SJSA1 (cell line): ENCODE data around the gene MAT2B. TPM values are rescaled to one million over a fixed set of nuclear protein-coding genes. Genes with fewer than 3 reads are reported as not detected.

Source experiments
- total RNA-seq: library from RNA; depleted of rRNA; stranded (reverse); fragments of >200 nt; shearing (Covaris generic); gene quantifications from 2 replicates; pipeline ENCODE4 v1.2.3, GENCODE V29; 2014; rRNA removed

Gene MAT2B
- total RNA-seq, 1 experiment from 2014 or later, result 97.6 TPM

Other genes with a start within 250 kb of the MAT2B start
- 191 and 195 TPM in 2 replicates for gene CCNG1, start 68.0 kb upstream of the MAT2B start, total RNA-seq
- gene NUDCD2, start 45.5 kb upstream of the MAT2B start, total RNA-seq, result 15.4 and 20.5 TPM in 2 replicates
- 117 and 119 TPM in 2 replicates for gene HMMR, start 45.0 kb upstream of the MAT2B start, total RNA-seq